Osteocyte (in vitro differentiated cells): ENCODE results near the gene CEMIP. TPM values are rescaled to one million over a fixed set of nuclear protein-coding genes. Genes with fewer than 3 reads are reported as not detected.
A peak's percentile ranks its signal among the peaks of the same experiment; 100 is the strongest.

Experiments
- DNase-seq: peaks from one replicate; pipeline ENCODE4 v3.0.0; 2021; ENCODE audit warnings: mixed read lengths; ENCODE audit not compliant: unreplicated experiment; ENCODE audit errors: extremely low spot score
- H3K27ac Mint-ChIP-seq: one replicate; pipeline ENCODE4 v1.8.0; 2021; ENCODE audit warnings: mild to moderate bottlenecking, mixed read lengths; ENCODE audit not compliant: unreplicated experiment
- H3K27me3 Mint-ChIP-seq: one replicate; pipeline ENCODE4 v1.8.0; 2021; ENCODE audit warnings: mixed read lengths; ENCODE audit not compliant: unreplicated experiment
- H3K36me3 Mint-ChIP-seq: one replicate; pipeline ENCODE4 v1.8.0; 2021; ENCODE audit warnings: mixed read lengths; ENCODE audit not compliant: unreplicated experiment
- H3K4me1 Mint-ChIP-seq: one replicate; pipeline ENCODE4 v1.8.0; 2021; ENCODE audit warnings: mixed read lengths; ENCODE audit not compliant: unreplicated experiment
- H3K4me3 Mint-ChIP-seq: one replicate; pipeline ENCODE4 v1.8.0; 2021; ENCODE audit warnings: mild to moderate bottlenecking, moderate library complexity, mixed read lengths; ENCODE audit not compliant: unreplicated experiment
- H3K9me3 Mint-ChIP-seq: one replicate; pipeline ENCODE4 v1.8.0; 2021; ENCODE audit warnings: mixed read lengths; ENCODE audit not compliant: unreplicated experiment
- total RNA-seq: library from RNA; stranded (reverse); gene quantifications from 2 replicates; pipeline ENCODE4 v1.2.1, GENCODE V29; 2021
- TF ChIP-seq, protein P1 (sequence below): fragments of 200-600 bp; sonication (generic); IDR thresholded peaks from 2 replicates; pipeline ENCODE4 v1.5.0; 2021; ENCODE audit warnings: antibody characterized with exemption, mild to moderate bottlenecking, moderate library complexity

CEMIP gene
- total RNA-seq, 1 donor from 2014 or later = 445 TPM

DNA sequence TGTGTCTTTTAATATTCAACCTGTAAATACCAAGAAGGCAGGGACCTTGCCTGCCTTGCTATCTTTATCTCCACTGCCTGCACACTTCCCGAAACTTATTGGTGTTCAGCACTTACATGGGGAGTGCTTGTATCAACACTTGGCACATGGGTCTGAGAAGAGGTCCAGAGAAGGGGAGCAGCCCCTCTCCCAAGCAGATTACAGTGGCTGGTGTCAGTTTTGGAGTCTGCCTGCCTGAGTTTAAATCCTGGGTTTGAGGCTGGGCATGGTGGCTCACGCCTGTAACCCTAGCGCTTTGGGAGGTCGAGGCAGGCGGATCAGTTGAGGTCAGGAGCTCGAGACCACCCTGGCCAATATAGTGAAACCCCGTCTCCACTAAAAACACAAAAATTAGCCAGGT lies 190.1 kb downstream of the CEMIP start:
- H3K36me3 Mint-ChIP-seq = peaks cover 11% of the 10 kb centered on the region
- H3K4me1 Mint-ChIP-seq = peaks cover 28% of the 10 kb centered on the region
- no peaks in the 10 kb centered on the region for H3K27me3 Mint-ChIP-seq
- no peak overlapping the region for H3K4me3 Mint-ChIP-seq
- TF ChIP-seq, protein P1, sequence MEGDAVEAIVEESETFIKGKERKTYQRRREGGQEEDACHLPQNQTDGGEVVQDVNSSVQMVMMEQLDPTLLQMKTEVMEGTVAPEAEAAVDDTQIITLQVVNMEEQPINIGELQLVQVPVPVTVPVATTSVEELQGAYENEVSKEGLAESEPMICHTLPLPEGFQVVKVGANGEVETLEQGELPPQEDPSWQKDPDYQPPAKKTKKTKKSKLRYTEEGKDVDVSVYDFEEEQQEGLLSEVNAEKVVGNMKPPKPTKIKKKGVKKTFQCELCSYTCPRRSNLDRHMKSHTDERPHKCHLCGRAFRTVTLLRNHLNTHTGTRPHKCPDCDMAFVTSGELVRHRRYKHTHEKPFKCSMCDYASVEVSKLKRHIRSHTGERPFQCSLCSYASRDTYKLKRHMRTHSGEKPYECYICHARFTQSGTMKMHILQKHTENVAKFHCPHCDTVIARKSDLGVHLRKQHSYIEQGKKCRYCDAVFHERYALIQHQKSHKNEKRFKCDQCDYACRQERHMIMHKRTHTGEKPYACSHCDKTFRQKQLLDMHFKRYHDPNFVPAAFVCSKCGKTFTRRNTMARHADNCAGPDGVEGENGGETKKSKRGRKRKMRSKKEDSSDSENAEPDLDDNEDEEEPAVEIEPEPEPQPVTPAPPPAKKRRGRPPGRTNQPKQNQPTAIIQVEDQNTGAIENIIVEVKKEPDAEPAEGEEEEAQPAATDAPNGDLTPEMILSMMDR = no peak
- no peak for DNase-seq
- no peak overlapping the region for H3K27ac Mint-ChIP-seq
- H3K9me3 Mint-ChIP-seq = no peaks in the 10 kb centered on the region

DNA sequence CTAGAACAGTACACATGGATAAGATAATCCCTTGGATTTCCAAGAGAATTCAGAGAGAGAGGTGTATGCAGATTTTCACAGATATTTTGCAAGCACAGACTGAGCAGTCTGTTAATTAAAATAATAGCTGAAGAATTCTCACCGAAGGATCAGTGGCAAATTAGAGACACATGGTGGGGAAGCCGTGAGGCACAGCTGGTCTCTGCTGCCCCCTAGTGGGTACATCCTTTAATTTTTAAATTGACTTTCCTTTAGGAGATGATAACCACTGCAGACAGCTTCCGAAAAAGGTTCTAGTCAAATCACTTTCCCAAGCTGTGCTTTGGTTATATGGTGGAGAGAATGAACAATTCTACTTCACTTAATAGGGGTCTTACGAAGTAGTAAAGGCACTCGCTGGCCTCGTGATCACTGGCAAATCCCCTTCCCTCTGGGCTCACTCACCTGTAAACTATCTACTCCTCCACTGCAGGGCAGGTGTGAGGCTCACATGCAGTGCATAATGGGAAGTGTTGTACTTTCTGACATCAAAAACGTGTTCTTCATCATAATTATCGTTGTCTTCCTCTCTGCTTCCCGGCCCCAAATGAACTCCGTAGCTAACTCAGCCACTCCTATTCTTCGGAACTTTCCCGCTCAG lies 191.0 kb downstream of the CEMIP start:
- no peak for DNase-seq
- no peaks in the 10 kb centered on the region for H3K27me3 Mint-ChIP-seq
- no peak overlapping the region for H3K27ac Mint-ChIP-seq
- no peaks in the 10 kb centered on the region for H3K9me3 Mint-ChIP-seq
- peaks cover 28% of the 10 kb centered on the region for H3K4me1 Mint-ChIP-seq
- peaks cover 9% of the 10 kb centered on the region for H3K36me3 Mint-ChIP-seq
- TF ChIP-seq, protein P1 = peak; percentile 87
- no peak overlapping the region for H3K4me3 Mint-ChIP-seq

DNA sequence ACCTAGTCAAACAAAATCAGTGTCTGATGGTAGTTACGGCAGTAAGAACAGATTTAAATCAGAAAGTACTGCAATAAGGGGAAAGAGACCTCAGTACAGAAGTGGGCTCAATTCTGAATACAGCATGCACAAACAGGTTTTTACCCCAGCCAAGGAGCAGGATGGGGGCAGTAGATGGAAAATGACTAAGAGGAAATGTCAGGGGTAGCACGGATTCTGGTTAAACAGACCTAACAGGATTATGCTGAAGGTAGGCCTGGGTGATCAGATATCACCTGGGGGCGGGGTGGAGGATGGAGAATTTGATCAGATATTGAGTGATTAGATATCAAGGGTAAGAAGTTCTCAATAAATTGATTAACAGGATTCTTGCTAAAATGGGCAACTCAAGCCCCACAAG lies 191.5 kb downstream of the CEMIP start:
- Mint-ChIP-seq H3K36me3 (peaks cover 6% of the 10 kb centered on the region), H3K4me3 (no peak overlapping the region), H3K27me3 (no peaks in the 10 kb centered on the region), H3K4me1 (peaks cover 30% of the 10 kb centered on the region), H3K27ac (no peak overlapping the region), H3K9me3 (no peaks in the 10 kb centered on the region)
- DNase-seq = no peak
- TF ChIP-seq, protein P1 = no peak

DNA sequence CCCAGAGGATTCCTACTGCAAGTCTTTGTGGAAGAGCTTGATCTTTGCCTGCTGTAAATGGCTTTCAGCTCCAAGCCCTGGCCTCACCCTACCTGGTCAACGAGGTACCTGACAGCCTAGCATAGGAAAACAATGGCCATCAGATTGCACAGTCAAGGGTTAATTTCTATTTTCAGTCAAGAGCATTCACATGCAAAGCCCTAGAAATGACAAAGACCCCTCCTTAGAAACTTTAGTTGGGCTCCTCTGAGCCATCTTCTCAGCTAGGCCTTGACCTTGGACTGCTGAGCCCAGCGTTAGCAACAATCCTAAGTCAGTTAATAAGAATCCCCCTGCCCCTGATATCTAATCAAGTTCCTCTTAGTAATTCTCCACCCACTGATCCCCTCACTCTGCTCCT lies 192.0 kb downstream of the CEMIP start:
- DNase-seq = no peak
- no peak overlapping the region for H3K4me3 Mint-ChIP-seq
- H3K27ac Mint-ChIP-seq = no peak overlapping the region
- no peaks in the 10 kb centered on the region for H3K27me3 Mint-ChIP-seq
- H3K36me3 Mint-ChIP-seq = peaks cover 6% of the 10 kb centered on the region
- TF ChIP-seq, protein P1 = no peak
- H3K4me1 Mint-ChIP-seq = peaks cover 31% of the 10 kb centered on the region
- no peaks in the 10 kb centered on the region for H3K9me3 Mint-ChIP-seq

DNA sequence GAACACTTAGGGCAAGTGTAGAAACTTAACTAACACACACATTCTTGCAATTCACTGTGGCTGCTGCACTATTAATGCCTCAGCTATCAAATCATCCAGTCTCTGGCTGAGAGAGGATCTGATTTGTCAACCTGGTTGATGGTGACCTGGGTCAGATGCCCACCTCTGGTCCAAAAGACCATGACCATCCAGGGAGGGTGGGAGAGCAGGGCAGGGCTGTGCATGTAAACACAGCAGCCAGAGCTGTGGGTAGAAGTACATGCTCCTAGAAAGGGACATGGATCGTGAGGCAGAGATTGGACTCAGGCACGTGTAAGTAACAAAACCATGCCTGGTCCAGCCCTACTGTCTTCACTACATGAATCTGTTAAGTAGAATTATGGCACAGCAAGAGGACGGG lies 193.1 kb downstream of the CEMIP start:
- Mint-ChIP-seq H3K4me1 (peaks cover 30% of the 10 kb centered on the region), H3K9me3 (no peaks in the 10 kb centered on the region), H3K27me3 (no peaks in the 10 kb centered on the region), H3K27ac (no peak overlapping the region), H3K4me3 (no peak overlapping the region), H3K36me3 (peaks cover 6% of the 10 kb centered on the region)
- no peak for DNase-seq
- TF ChIP-seq, protein P1 = no peak
